Measurements from ENCODE around the gene EFHC2. TPM values are rescaled to one million over a fixed set of nuclear protein-coding genes. Genes with fewer than 3 reads are reported as not detected.

Gene EFHC2
- total and polyA plus RNA-seq, 4 donors: 0.08 to 0.56 TPM; not detected in 2

DNA sequence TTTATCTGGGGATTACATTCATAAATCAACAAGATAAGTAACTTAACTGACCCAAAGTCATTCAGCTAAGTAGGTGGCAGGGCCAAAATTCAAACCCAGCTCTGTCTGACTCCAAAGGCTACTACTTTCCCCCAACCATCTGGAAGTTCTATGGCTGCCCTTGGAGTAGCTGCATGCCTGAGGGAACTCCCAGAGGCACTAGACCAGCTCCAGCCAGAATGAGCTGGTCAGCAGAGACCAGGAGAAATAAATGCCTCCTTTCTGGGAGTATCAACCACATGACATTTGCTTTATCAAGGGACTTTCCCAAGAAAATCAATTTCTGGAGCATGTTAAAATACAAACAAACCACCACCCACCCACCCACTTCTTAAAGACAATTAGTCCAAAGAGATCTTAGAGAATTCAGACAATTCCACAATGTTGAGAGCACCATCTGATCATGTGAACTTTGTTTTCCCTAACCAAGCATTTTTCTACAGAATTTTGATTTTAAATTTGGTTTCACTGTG is 180.5 kb downstream of the EFHC2 start:
- H3K36me3 ChIP-seq (ENCODE audit: control insufficient read depth in 4 of 4, insufficient read depth in 3 of 4, low read depth in 1 of 4, low read length in 3 of 4): no peaks in the 10 kb centered on the region
- no peak overlapping the region for H3K4me3 ChIP-seq (ENCODE audit: low read depth in 1 of 3, low read length in 3 of 3)
- H3K4me1 ChIP-seq (ENCODE audit: control insufficient read depth in 4 of 4, insufficient read depth in 4 of 4, low read length in 3 of 4): no peaks in the 10 kb centered on the region
- H3K27ac ChIP-seq (ENCODE audit: low read depth in 1 of 2, low read length in 2 of 2): no peak overlapping the region
- no peak for TF ChIP-seq TAF1 (conservative IDR thresholded peaks at IDR 0.05)
- TF ChIP-seq, protein P1, sequence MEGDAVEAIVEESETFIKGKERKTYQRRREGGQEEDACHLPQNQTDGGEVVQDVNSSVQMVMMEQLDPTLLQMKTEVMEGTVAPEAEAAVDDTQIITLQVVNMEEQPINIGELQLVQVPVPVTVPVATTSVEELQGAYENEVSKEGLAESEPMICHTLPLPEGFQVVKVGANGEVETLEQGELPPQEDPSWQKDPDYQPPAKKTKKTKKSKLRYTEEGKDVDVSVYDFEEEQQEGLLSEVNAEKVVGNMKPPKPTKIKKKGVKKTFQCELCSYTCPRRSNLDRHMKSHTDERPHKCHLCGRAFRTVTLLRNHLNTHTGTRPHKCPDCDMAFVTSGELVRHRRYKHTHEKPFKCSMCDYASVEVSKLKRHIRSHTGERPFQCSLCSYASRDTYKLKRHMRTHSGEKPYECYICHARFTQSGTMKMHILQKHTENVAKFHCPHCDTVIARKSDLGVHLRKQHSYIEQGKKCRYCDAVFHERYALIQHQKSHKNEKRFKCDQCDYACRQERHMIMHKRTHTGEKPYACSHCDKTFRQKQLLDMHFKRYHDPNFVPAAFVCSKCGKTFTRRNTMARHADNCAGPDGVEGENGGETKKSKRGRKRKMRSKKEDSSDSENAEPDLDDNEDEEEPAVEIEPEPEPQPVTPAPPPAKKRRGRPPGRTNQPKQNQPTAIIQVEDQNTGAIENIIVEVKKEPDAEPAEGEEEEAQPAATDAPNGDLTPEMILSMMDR (IDR thresholded peaks at IDR 0.05; ENCODE audit: low read depth, low read length, missing input control): no peak
- TF ChIP-seq REST (IDR thresholded peaks at IDR 0.05): no peak
- no peak for TF ChIP-seq HNF4A (conservative IDR thresholded peaks at IDR 0.05)
- no peak for TF ChIP-seq FOXA1 (IDR thresholded peaks at IDR 0.05)
- TF ChIP-seq NR2F2 (IDR thresholded peaks at IDR 0.05): no peak
- TF ChIP-seq YY1 (IDR thresholded peaks at IDR 0.05): no peak
- no peak for TF ChIP-seq RAD21 (IDR thresholded peaks at IDR 0.05)
- no peak for TF ChIP-seq RXRA (IDR thresholded peaks at IDR 0.05)
- no peak for TF ChIP-seq JUND (IDR thresholded peaks at IDR 0.05)
- no peak for TF ChIP-seq SP1 (IDR thresholded peaks at IDR 0.05)
- TF ChIP-seq ZBTB33 (IDR thresholded peaks at IDR 0.05): no peak
- TF ChIP-seq HNF4G (IDR thresholded peaks at IDR 0.05): no peak
- TF ChIP-seq, protein P2, sequence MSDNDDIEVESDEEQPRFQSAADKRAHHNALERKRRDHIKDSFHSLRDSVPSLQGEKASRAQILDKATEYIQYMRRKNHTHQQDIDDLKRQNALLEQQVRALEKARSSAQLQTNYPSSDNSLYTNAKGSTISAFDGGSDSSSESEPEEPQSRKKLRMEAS (IDR thresholded peaks at IDR 0.05): no peak
- TF ChIP-seq, protein P3, sequence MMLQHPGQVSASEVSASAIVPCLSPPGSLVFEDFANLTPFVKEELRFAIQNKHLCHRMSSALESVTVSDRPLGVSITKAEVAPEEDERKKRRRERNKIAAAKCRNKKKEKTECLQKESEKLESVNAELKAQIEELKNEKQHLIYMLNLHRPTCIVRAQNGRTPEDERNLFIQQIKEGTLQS (IDR thresholded peaks at IDR 0.05): no peak
- TF ChIP-seq EGR1 (IDR thresholded peaks at IDR 0.05; ENCODE audit: low read depth in 2 of 2): no peak
- TF ChIP-seq GABPA (IDR thresholded peaks at IDR 0.05 in 1 of 2, conservative IDR thresholded peaks at IDR 0.05 in 1 of 2): no peak
- no peak for TF ChIP-seq FOXA2 (IDR thresholded peaks at IDR 0.05)
- no peaks in the 10 kb centered on the region for H3K9me3 ChIP-seq (ENCODE audit: control insufficient read depth in 4 of 4, low read length in 3 of 4)
- peaks cover 0 to 2% (median 0%) of the 10 kb centered on the region in 4 donors for H3K27me3 ChIP-seq (ENCODE audit: control insufficient read depth in 4 of 4, insufficient read depth in 4 of 4, low read length in 3 of 4)
- no peak for DNase-seq (ENCODE audit: low spot score)
- no peak overlapping the region for H3K9ac ChIP-seq (ENCODE audit: low read depth in 1 of 2, low read length in 2 of 2)

Measured in liver (tissue), 9 donors.